IMR-90 (cell line): Measurements from ENCODE around the gene CHCT1. TPM values are rescaled to one million over a fixed set of nuclear protein-coding genes. Genes with fewer than 3 reads are reported as not detected.

ENCODE experiments used
- ATAC-seq: fragments of 200-7000 bp; cut with Tn5 transposase; 2 replicates; pipeline ENCODE4 v1.9.1; 2020; ENCODE audit warnings: low read depth, mild to moderate bottlenecking, moderate library complexity
- BruUV-seq: library from RNA; stranded (reverse); fragments of 400-500 nt; replicated peaks from 2 replicates; lab custom pipeline; 2021; lab: Mats Ljungman, UMichigan
- CTCF ChIA-PET: fragments of 300-600 bp; formaldehyde crosslinking; extraction: SDS; loops from one replicate; lab custom pipeline; 2021; ENCODE audit warnings: antibody characterized with exemption; lab: Yijun Ruan, JAX
- POLR2A ChIA-PET: fragments of 300-600 bp; sonication (Branson Sonifier 250); formaldehyde crosslinking; loops from one replicate; lab custom pipeline; 2022; ENCODE audit warnings: antibody characterized with exemption; ENCODE audit not compliant: unreplicated experiment; lab: Charles Lee
- DNase-seq: peaks from one replicate; pipeline ENCODE4 v3.0.0; 2013
- H2AFZ ChIP-seq: replicated peaks from 2 replicates; pipeline ENCODE3; 2013; ENCODE audit warnings: low read length, mild to moderate bottlenecking; ENCODE audit not compliant: poor library complexity
- H2AK5ac ChIP-seq: 2 replicates; pipeline ENCODE4 v1.6.1; 2013; ENCODE audit warnings: low read depth, low read length, inconsistent platforms
- H2AK9ac ChIP-seq: replicated peaks from 2 replicates; pipeline ENCODE3; 2013; ENCODE audit warnings: mild to moderate bottlenecking, low read depth, low read length, moderate library complexity; ENCODE audit not compliant: poor library complexity
- H2BK120ac ChIP-seq: 2 replicates; pipeline ENCODE4 v1.6.1; 2013; ENCODE audit warnings: low read depth, low read length, inconsistent platforms
- H2BK15ac ChIP-seq: 3 replicates; pipeline ENCODE4 v1.6.1; 2013; ENCODE audit warnings: low read depth, low read length, inconsistent platforms
- H2BK20ac ChIP-seq: 2 replicates; pipeline ENCODE4 v1.6.1; 2013; ENCODE audit warnings: low read depth, mild to moderate bottlenecking, inconsistent platforms, low read length, moderate library complexity
- H2BK5ac ChIP-seq: 2 replicates; pipeline ENCODE4 v1.6.1; 2013; ENCODE audit warnings: mild to moderate bottlenecking, low read depth, low read length, inconsistent platforms; ENCODE audit not compliant: poor library complexity, severe bottlenecking
- H3K14ac ChIP-seq: replicated peaks from 2 replicates; pipeline ENCODE4 v1.6.1; 2013; ENCODE audit warnings: low read depth, low read length, inconsistent platforms
- H3K18ac ChIP-seq: 2 replicates; pipeline ENCODE4 v1.6.1; 2013; ENCODE audit warnings: low read depth, low read length, control low read depth
- H3K23ac ChIP-seq: 2 replicates; pipeline ENCODE4 v1.6.1; 2013; ENCODE audit warnings: low read depth, low read length, inconsistent platforms
- H3K27ac ChIP-seq: 2 replicates; pipeline ENCODE4 v1.5.1; 2013; ENCODE audit warnings: mild to moderate bottlenecking, control low read depth, low read length; ENCODE audit not compliant: insufficient read depth
- H3K27me3 ChIP-seq: 2 replicates; pipeline ENCODE4 v1.6.1; 2013; ENCODE audit warnings: low read length; ENCODE audit not compliant: control insufficient read depth, insufficient read depth
- H3K36me3 ChIP-seq: 2 replicates; pipeline ENCODE4 v1.6.1; 2013; ENCODE audit warnings: low read length, mixed read lengths; ENCODE audit not compliant: control insufficient read depth, insufficient read depth
- H3K4ac ChIP-seq: 2 replicates; pipeline ENCODE4 v1.6.1; 2013; ENCODE audit warnings: low read depth, low read length, inconsistent platforms
- H3K4me1 ChIP-seq: 2 replicates; pipeline ENCODE4 v1.6.1; 2013; ENCODE audit warnings: low read length, mixed read lengths; ENCODE audit not compliant: control insufficient read depth, insufficient read depth
- H3K4me2 ChIP-seq: 2 replicates; pipeline ENCODE4 v1.6.1; 2013; ENCODE audit warnings: low read depth, mild to moderate bottlenecking, control low read depth, low read length, moderate library complexity
- H3K4me3 ChIP-seq: 2 replicates; pipeline ENCODE4 v1.5.1; 2013; ENCODE audit warnings: low read depth, mild to moderate bottlenecking, control low read depth, low read length, moderate library complexity; ENCODE audit not compliant: insufficient read depth
- H3K56ac ChIP-seq: 2 replicates; pipeline ENCODE4 v1.6.1; 2013; ENCODE audit warnings: low read length, inconsistent platforms; ENCODE audit not compliant: insufficient read depth; ENCODE audit errors: extremely low read depth
- H3K79me1 ChIP-seq, 2 experiments: 2 replicates each; pipeline ENCODE4 v1.6.1; 2013; ENCODE audit warnings: low read length in 2 of 2, inconsistent platforms in 1 of 2, low read depth in 1 of 2
- H3K9ac ChIP-seq: 2 replicates; pipeline ENCODE4 v1.6.1; 2013; ENCODE audit warnings: low read depth, low read length, control low read depth
- H3K9me1 ChIP-seq: 2 replicates; pipeline ENCODE4 v1.6.1; 2013; ENCODE audit warnings: low read length, inconsistent platforms; ENCODE audit not compliant: insufficient read depth
- H3K9me3 ChIP-seq: 2 replicates; pipeline ENCODE4 v1.6.1; 2013; ENCODE audit warnings: low read length; ENCODE audit not compliant: control insufficient read depth, insufficient read depth
- H4K20me1 ChIP-seq: 2 replicates; pipeline ENCODE4 v1.6.1; 2013; ENCODE audit warnings: low read length, inconsistent platforms; ENCODE audit not compliant: insufficient read depth
- H4K5ac ChIP-seq: 2 replicates; pipeline ENCODE4 v1.6.1; 2013; ENCODE audit warnings: mild to moderate bottlenecking, low read depth, low read length, control low read depth
- H4K8ac ChIP-seq, 2 experiments: 2 replicates each; pipeline ENCODE4 v1.6.1; 2013; ENCODE audit warnings: low read depth in 2 of 2, low read length in 2 of 2, control low read depth in 1 of 2, inconsistent platforms in 1 of 2
- H4K91ac ChIP-seq: 2 replicates; pipeline ENCODE4 v1.6.1; 2013; ENCODE audit warnings: low read depth, low read length, inconsistent platforms; ENCODE audit not compliant: insufficient read depth
- BHLHE40 ChIP-seq: fragments of 150-350 bp; IDR thresholded peaks from 2 replicates; pipeline ENCODE4 v1.6.1; 2016; ENCODE audit warnings: mild to moderate bottlenecking, low read depth, low read length
- CEBPB ChIP-seq: IDR thresholded peaks from 2 replicates; pipeline ENCODE4 v1.6.1; 2012; ENCODE audit warnings: low read depth, low read length, improper control_type of control experiment
- CHD1 ChIP-seq: IDR thresholded peaks from 2 replicates; pipeline ENCODE4 v1.6.1; 2012; ENCODE audit warnings: low read depth, low read length, improper control_type of control experiment
- CTCF ChIP-seq: conservative IDR thresholded peaks from 2 replicates; pipeline ENCODE4 v1.5.1; 2012; ENCODE audit warnings: mild to moderate bottlenecking, low read depth, low read length, improper control_type of control experiment
- ELK1 ChIP-seq: fragments of 150-350 bp; IDR thresholded peaks from 2 replicates; pipeline ENCODE4 v1.6.1; 2016; ENCODE audit warnings: low read depth, mild to moderate bottlenecking, low read length, moderate library complexity, borderline replicate concordance
- FOS ChIP-seq: fragments of 150-350 bp; IDR thresholded peaks from 2 replicates; pipeline ENCODE4 v1.6.1; 2016; ENCODE audit warnings: low read depth, low read length
- MAFK ChIP-seq: IDR thresholded peaks from 2 replicates; pipeline ENCODE4 v1.6.1; 2012; ENCODE audit warnings: low read depth, low read length, improper control_type of control experiment
- MAZ ChIP-seq: IDR thresholded peaks from 2 replicates; pipeline ENCODE4 v1.6.1; 2012; ENCODE audit warnings: low read depth, mild to moderate bottlenecking, low read length, improper control_type of control experiment, moderate library complexity, borderline replicate concordance
- MXI1 ChIP-seq: IDR thresholded peaks from 2 replicates; pipeline ENCODE4 v1.6.1; 2012; ENCODE audit warnings: low read depth, mild to moderate bottlenecking, low read length, moderate library complexity, borderline replicate concordance
- POLR2A ChIP-seq: IDR thresholded peaks from 2 replicates; pipeline ENCODE4 v1.6.1; 2012; ENCODE audit warnings: mild to moderate bottlenecking, low read depth, low read length
- RAD21 ChIP-seq: IDR thresholded peaks from 2 replicates; pipeline ENCODE4 v1.6.1; 2012; ENCODE audit warnings: low read length, improper control_type of control experiment
- RCOR1 ChIP-seq: IDR thresholded peaks from 2 replicates; pipeline ENCODE4 v1.6.1; 2012; ENCODE audit warnings: mild to moderate bottlenecking, low read length, improper control_type of control experiment; ENCODE audit not compliant: insufficient replicate concordance
- RFX5 ChIP-seq: IDR thresholded peaks from 2 replicates; pipeline ENCODE4 v1.8.0; 2012; ENCODE audit warnings: low read depth, mild to moderate bottlenecking, low read length, moderate library complexity
- SMC3 ChIP-seq: fragments of 150-350 bp; IDR thresholded peaks from 2 replicates; pipeline ENCODE4 v1.6.1; 2016; ENCODE audit warnings: low read depth, mild to moderate bottlenecking, antibody characterized with exemption, low read length, moderate library complexity
- USF2 ChIP-seq: fragments of 150-350 bp; IDR thresholded peaks from 2 replicates; pipeline ENCODE4 v1.6.1; 2017; ENCODE audit warnings: mild to moderate bottlenecking, antibody characterized with exemption, low read length, low read depth
- WGBS, 2 experiments: methylation state at CpG; one replicate each; pipeline versions ENCODE4 v1.1.5 to v1.1.7; 2013; ENCODE audit warnings: missing lambda C conversion rate in 2 of 2; ENCODE audit not compliant: insufficient read length in 1 of 2; ENCODE audit errors: extremely low coverage in 2 of 2; 5-methylcytosine and 5-hydroxymethylcytosine counted together
- dilution Hi-C: fragments of 300-500 bp; cut with HindIII; formaldehyde crosslinking; loops from one replicate; pipeline ENCODE4 v1.14.3; 2018; ENCODE audit warnings: low sequenced_read_pairs; ENCODE audit not compliant: unreplicated experiment
- in situ Hi-C: fragments of 300-500 bp; cut with MboI; formaldehyde crosslinking; loops from 3 replicates; pipeline ENCODE4 v1.14.3; 2019; ENCODE audit warnings: low sequenced_read_pairs, inconsistent platforms, mixed read lengths
- intact Hi-C: fragments of 100-400 bp; cut with micrococcal nuclease; formaldehyde crosslinking; loops from 2 replicates; pipeline ENCODE4 v1.10.0; 2022
- polyA plus RNA-seq, 3 experiments: library from polyadenylated mRNA; depleted of rRNA; stranded (reverse); fragments of >200 nt; gene quantifications; 2 replicates each; pipeline ENCODE4 v1.2.3, GENCODE V29; 2012; ENCODE audit warnings: low replicate concordance in 1 of 3
- total RNA-seq: library from RNA; depleted of rRNA; stranded (reverse); fragments of >200 nt; gene quantifications from 2 replicates; pipeline ENCODE4 v1.2.3, GENCODE V29; 2012

The CHCT1 gene
- total and polyA plus RNA-seq, 2 of the 4 experiments (the other 2 are of a cell fraction) = not detected

- peak overlapping the region; percentile 88 for H3K18ac ChIP-seq
- H3K14ac ChIP-seq = peak overlapping the region; percentile 83
- peak overlapping the region; percentile 97 for H3K27ac ChIP-seq
- H3K9ac ChIP-seq = peak overlapping the region; percentile 98
- no TSS peak for BruUV-seq
- H3K4me2 ChIP-seq = peak overlapping the region; percentile 84
- H4K5ac ChIP-seq = peak overlapping the region; percentile 73
- ATAC-seq (peak; percentile 51), DNase-seq (no peak)
- peaks cover 2% of the 10 kb centered on the region; the same call in 1 of the 2 replicates for H3K4me1 ChIP-seq
- no peaks in the 10 kb centered on the region for H3K27me3 ChIP-seq
- peak overlapping the region; percentile 60 for H2AK5ac ChIP-seq
- H3K23ac ChIP-seq = peak overlapping the region; percentile 78
- ChIA-PET POLR2A (no interaction called here), CTCF (interaction anchor here (0.5 kb wide), 1 partner anchor 26 kb away, joined by 3 read pairs; no protein-coding TSS in a partner anchor)
- 0 to 100% methylated on average over 1 to 16 of the region's 36 CpGs for WGBS, 2 experiments
- peak overlapping the region; percentile 94 for H2BK5ac ChIP-seq
- in situ Hi-C loops = no loop called here
- dilution Hi-C loops = no loop called here
- H4K20me1 ChIP-seq = peaks cover 21% of the 10 kb centered on the region; the same call in 1 of the 2 replicates
- peak overlapping the region; percentile 24; the same call in 2 of the 3 replicates for H2BK15ac ChIP-seq
- peaks cover under 1% of the 10 kb centered on the region; the same call in 1 of the 2 replicates for H3K9me1 ChIP-seq
- H3K9me3 ChIP-seq = no peaks in the 10 kb centered on the region
- peaks cover 7 to 37% of the 10 kb centered on the region in 2 experiments; a peak in 3 of 4 replicates for H3K79me1 ChIP-seq
- peak overlapping the region; percentile 79 for H2AFZ ChIP-seq
- peak overlapping the region; percentile 98 for H2AK9ac ChIP-seq
- peak overlapping the region; percentile 40 for H2BK20ac ChIP-seq
- peak overlapping the region; percentile 66 for H3K4ac ChIP-seq
- H3K56ac ChIP-seq = peak overlapping the region; percentile 90
- intact Hi-C loops = loop anchor here (2.0 to 5.0 kb wide), 2 partner anchors 161 to 211 kb away; partner anchors contain the start of gene PPM1D
- peak overlapping the region; percentile 63 for H3K4me3 ChIP-seq
- H3K36me3 ChIP-seq = no peaks in the 10 kb centered on the region
- peak overlapping the region; percentile 67 for H4K8ac ChIP-seq
- peak overlapping the region; percentile 73 for H4K91ac ChIP-seq
- peak overlapping the region; percentile 50 for H2BK120ac ChIP-seq
- TF ChIP-seq POLR2A (no peak), CHD1 (no peak), MAFK (no peak), CTCF (no peak), USF2 (no peak), ELK1 (no peak), CEBPB (no peak), RCOR1 (no peak), MXI1 (no peak), SMC3 (no peak), RAD21 (no peak), MAZ (no peak), RFX5 (no peak), BHLHE40 (no peak), FOS (no peak)
Observed at GRCh38 chr17:60391471-60392041, 30.7 kb upstream of the CHCT1 start.
